LNCAP (cell line): Measurements from ENCODE around the gene TNIP1.

ENCODE experiments used
- CTCF ChIP-seq: fragments of 450-650 bp; IDR thresholded peaks from 2 replicates; pipeline ENCODE4 v1.5.1; 2017; ENCODE audit warnings: mild to moderate bottlenecking

Gene TNIP1

GRCh38 chr5:151005187-151005949 lies 75.5 kb downstream of the TNIP1 start:
- no peak for TF ChIP-seq CTCF

- no peak for TF ChIP-seq CTCF
Measured at GRCh38 chr5:151004499-151004898, 76.3 kb downstream of the TNIP1 start.

GRCh38 chr5:151003503-151003860 lies 77.4 kb downstream of the TNIP1 start:
- TF ChIP-seq CTCF: no peak

- TF ChIP-seq CTCF: no peak
Measured at GRCh38 chr5:151002681-151003502, 77.9 kb downstream of the TNIP1 start.

- peak; percentile 44 for TF ChIP-seq CTCF
Measured at GRCh38 chr5:151002250-151002649, 78.6 kb downstream of the TNIP1 start.

GRCh38 chr5:151001436-151001835 lies 79.4 kb downstream of the TNIP1 start:
- no peak for TF ChIP-seq CTCF

- TF ChIP-seq CTCF: no peak
Measured at GRCh38 chr5:150999704-151000442, 81.0 kb downstream of the TNIP1 start.
